GM06990 (cell line): ENCODE data around the gene KLHL29.

Source experiments
- DNase-seq: peaks from one replicate; pipeline ENCODE4 v3.0.0-alpha.2; 2011; ENCODE audit not compliant: insufficient read length; ENCODE audit errors: extremely low read depth
- H3K27me3 ChIP-seq: replicated peaks from 2 replicates; pipeline ENCODE4 v1.6.0; 2011; ENCODE audit warnings: low read length; ENCODE audit not compliant: control insufficient read depth, insufficient read depth
- H3K36me3 ChIP-seq: 2 replicates; pipeline ENCODE4 v1.5.1; 2011; ENCODE audit warnings: low read length; ENCODE audit not compliant: control insufficient read depth, insufficient read depth
- H3K4me3 ChIP-seq: replicated peaks from 2 replicates; pipeline ENCODE4 v1.5.1; 2011; ENCODE audit warnings: low read depth, mild to moderate bottlenecking, control low read depth, low read length
- TF ChIP-seq, protein P1 (sequence below): IDR thresholded peaks from 2 replicates; pipeline ENCODE4 v1.5.1; 2011; ENCODE audit warnings: low read length, control low read depth, mild to moderate bottlenecking, inconsistent platforms; ENCODE audit not compliant: insufficient read depth, poor library complexity, severe bottlenecking

KLHL29 gene

GRCh38 chr2:23507267-23508065 is 122.5 kb downstream of the KLHL29 start:
- no peaks in the 10 kb centered on the region for H3K36me3 ChIP-seq
- TF ChIP-seq, protein P1, sequence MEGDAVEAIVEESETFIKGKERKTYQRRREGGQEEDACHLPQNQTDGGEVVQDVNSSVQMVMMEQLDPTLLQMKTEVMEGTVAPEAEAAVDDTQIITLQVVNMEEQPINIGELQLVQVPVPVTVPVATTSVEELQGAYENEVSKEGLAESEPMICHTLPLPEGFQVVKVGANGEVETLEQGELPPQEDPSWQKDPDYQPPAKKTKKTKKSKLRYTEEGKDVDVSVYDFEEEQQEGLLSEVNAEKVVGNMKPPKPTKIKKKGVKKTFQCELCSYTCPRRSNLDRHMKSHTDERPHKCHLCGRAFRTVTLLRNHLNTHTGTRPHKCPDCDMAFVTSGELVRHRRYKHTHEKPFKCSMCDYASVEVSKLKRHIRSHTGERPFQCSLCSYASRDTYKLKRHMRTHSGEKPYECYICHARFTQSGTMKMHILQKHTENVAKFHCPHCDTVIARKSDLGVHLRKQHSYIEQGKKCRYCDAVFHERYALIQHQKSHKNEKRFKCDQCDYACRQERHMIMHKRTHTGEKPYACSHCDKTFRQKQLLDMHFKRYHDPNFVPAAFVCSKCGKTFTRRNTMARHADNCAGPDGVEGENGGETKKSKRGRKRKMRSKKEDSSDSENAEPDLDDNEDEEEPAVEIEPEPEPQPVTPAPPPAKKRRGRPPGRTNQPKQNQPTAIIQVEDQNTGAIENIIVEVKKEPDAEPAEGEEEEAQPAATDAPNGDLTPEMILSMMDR: no peak
- no peak overlapping the region for H3K4me3 ChIP-seq
- DNase-seq: no peak
- H3K27me3 ChIP-seq: no peaks in the 10 kb centered on the region

DNA sequence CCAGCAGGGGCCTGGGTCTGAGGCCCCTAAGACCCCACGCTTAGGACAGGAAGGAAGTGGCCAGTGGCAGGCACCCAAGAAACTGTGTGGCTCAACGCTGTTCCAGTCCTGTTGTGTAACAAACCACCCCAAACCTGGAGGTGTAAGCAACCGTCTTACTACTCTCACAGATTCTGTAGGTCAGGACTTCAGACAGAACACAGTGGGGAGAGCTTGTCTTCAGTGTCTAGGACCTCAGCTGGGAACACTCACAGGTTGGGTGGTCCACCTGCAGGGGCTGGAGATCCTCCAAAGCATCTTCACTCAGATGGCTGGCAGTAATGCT is 123.0 kb downstream of the KLHL29 start:
- DNase-seq: no peak
- Histone ChIP-seq H3K36me3 (no peaks in the 10 kb centered on the region), H3K4me3 (no peak overlapping the region), H3K27me3 (no peaks in the 10 kb centered on the region)
- TF ChIP-seq, protein P1: no peak

- no peak for DNase-seq
- H3K36me3 ChIP-seq: no peaks in the 10 kb centered on the region
- H3K27me3 ChIP-seq: no peaks in the 10 kb centered on the region
- TF ChIP-seq, protein P1: no peak
- no peak overlapping the region for H3K4me3 ChIP-seq
Observed at GRCh38 chr2:23509103-23509502, 124.1 kb downstream of the KLHL29 start.

DNA sequence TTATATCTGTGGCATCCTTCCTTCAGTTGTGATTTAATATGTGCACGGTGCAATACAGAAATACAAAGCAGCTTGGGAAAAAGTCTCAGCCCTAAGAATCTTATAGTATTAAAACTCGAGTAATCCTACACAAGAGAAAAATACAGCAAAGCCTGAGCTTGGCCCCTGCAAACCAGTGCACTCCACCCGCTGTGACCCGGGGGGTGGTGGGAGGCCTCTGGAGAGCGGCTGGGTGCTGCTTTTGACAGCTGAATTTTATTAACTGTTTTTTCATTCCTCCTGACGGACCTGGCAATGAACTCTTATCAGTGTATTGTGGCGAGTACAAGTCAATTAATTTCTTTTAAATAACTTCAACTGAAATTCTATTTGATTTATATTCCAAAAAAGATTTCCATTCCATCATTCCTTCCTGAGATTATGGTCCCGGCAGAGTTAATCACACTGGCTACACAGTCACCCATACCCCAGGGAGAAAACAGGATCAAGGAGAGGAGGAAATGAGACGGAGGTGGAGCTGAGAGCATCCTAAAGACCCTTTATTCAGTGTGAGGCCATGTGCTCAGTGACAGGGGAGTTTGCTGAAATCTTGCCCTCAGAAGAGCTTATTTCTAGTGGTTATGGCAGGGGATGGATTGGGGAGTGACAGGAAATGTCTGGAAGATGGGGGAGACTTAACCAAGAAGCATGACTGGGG is 124.8 kb downstream of the KLHL29 start:
- no peaks in the 10 kb centered on the region for H3K27me3 ChIP-seq
- TF ChIP-seq, protein P1: no peak
- no peaks in the 10 kb centered on the region for H3K36me3 ChIP-seq
- H3K4me3 ChIP-seq: no peak overlapping the region
- DNase-seq: no peak

DNA sequence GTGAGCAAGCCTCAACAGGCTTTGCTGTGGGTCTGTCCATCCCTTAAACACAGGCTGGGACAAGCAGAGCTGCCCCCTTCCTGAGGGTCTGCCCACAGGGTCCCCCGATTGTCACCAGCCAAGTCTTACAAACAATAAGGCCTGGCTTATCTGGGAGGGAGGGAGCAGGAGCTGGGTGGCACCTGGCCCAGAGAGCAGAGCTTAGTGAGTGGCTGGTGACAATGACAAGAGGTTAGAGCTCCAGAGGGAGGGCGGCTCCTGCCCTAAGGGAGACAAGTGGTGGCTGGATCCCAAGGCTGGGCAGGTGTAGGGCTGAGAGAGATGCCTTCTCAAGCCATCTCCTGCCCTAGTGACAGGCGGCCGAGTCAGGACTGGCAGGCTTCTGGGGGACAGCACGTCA is 125.5 kb downstream of the KLHL29 start:
- no peaks in the 10 kb centered on the region for H3K27me3 ChIP-seq
- no peaks in the 10 kb centered on the region for H3K36me3 ChIP-seq
- DNase-seq: no peak
- TF ChIP-seq, protein P1: no peak
- no peak overlapping the region for H3K4me3 ChIP-seq
